ENCODE measurements around the gene PTCRA.
"Not testable (repeated sequence)": the region's sequence is repeated elsewhere in the genome, so short reads cannot be mapped to it uniquely, and the experiment has no call there.

Gene PTCRA

GRCh38 chr6:42915732-42916131, at the start of gene PTCRA:
TSS of gene PTCRA (plus strand) at chr6:42916053. CDS start at chr6:42916070, 17 bp downstream.
- no peak for DNase-seq

GRCh38 chr6:42870145-42870936, 45.5 kb upstream of the PTCRA start:
- no peak for DNase-seq

DNA sequence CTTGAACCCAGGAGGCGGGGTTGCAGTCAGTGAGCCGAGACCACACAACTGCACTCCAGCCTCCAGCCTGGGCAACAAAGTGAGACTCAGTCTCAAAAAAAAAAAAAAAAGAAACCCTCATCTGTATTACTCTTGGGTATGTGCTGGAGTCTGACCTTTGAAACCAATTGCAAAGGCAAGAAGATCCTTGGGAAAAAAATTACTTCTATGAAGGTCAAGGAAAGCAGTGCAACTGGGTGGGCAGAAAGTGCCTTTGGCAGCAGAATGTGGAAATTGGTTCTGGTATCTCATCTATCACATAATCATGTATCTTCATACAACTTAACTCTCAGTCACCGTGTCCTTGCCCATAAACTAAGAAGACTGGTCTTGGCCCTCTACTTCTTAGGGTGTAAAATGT, 44.1 kb upstream of the PTCRA start:
- DNase-seq, result no peak

- DNase-seq, result no peak
Measured at GRCh38 chr6:42873313-42873712, 42.5 kb upstream of the PTCRA start.

- DNase-seq, result no peak
Measured at GRCh38 chr6:42877695-42878094, 38.2 kb upstream of the PTCRA start.

DNA sequence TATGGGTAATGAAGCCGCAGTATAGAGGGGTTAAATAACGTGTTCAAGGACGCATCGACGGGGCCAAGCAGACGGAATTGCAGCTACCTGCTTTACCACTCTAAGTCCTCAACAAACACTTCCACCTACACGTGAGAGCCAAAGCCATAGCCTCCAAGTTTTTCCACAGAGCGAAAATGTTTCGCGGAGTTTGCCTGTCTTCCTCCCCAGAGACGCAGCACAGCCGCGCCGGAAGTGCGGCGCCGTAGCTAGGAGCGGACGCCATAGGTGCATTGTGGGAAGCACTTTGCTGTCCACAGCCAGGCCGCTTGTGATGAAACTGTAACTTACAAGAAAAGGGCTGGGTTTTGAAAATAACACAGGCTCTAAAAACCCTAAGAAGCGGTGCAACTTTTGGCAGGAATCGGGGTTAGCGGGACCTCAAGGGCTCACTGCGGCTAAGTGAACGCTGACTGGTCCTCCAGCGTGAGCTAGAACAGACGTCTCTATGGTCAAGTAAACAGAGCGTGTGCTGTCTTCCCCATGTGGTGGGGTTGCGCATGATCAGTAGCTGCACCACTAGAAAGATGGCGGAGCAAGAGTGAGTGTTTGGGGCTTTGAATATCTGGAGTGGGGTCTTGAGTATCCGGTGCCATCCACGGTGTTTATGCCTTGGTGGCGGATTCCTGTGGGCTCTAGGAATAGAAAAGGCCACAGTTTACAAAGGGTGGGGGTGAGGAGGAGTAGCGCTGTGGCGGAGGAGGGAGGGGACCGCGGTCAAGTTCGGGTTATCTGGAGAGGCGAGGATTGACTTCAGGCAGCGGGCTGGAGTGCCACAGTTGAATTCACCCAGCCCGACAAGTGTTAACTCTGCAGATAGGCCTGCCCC, 36.2 kb upstream of the PTCRA start, which contains the start of gene RPL7L1:
TSS of gene RPL7L1 (plus strand) at position 245 of the 868 bp plus-strand sequence. CDS start at position 540, 295 bp downstream.
- DNase-seq, result peak; percentile 94 to 95

DNA sequence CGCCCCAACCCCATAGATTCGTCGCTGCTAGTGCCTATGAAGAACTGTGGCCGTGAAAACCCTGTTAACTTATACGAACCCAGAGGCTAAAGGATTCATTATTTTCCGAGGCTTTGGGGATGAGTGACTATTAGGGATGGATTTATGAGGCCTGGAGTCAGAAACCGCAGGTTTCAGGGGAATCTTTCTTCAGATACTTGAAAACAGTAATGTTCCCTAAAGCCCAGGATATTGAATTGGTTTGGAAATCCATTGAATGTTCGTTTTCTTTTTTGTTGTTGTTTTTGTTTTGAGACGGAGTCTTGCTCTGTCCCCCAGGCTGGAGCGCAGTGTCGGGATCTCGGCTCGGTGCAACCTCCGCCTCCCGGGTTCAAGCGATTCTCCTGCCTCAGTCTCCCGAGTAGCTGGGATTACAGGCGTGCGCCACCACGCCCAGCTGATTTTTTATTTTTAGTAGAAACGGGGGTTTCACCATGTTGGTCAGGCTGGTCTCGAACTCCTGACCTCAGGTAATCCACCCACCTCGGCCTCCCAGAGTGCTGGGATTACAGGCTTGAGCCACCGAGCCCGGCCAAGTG, 35.5 kb upstream of the PTCRA start:
- not testable (repeated sequence) for DNase-seq

DNA sequence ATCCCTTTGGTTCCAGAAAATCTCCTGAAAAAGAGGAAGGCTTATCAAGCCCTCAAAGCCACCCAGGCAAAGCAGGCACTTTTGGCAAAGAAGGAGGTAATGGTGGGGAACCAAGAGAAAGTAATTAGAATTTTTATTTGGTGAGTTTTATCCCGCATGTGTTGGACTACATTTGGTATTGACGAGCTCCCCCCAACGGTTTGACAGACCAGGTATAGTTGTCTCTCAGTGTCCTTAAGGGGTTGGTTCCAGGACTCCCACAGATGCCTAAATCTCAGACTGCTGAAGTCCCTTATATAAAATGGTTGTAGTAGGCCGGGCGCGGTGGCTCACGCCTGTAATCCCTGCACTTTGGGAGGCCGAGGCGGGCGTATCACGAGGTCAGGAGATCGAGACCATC, 35.0 kb upstream of the PTCRA start:
- DNase-seq, result not testable (repeated sequence)

DNA sequence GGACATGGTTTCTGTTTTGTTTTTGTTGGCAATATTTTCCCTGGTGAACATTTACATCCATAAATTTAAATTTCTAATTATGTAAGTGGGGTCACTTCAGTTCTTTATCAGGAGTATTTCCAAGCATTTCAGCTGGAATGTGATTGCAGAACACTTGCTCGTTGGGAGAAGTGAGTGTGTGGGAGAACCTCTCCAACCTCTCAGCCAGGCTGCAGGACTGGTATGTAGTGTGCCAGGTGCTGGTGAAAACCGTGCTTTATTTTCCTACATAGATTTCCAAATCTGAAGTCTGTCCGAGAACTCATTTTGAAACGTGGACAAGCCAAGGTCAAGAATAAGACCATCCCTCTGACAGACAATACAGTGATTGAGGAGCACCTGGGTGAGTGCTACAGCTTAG, 30.2 kb upstream of the PTCRA start:
- no peak for DNase-seq

GRCh38 chr6:42888201-42888600, 27.7 kb upstream of the PTCRA start:
- not testable (repeated sequence) for DNase-seq

DNA sequence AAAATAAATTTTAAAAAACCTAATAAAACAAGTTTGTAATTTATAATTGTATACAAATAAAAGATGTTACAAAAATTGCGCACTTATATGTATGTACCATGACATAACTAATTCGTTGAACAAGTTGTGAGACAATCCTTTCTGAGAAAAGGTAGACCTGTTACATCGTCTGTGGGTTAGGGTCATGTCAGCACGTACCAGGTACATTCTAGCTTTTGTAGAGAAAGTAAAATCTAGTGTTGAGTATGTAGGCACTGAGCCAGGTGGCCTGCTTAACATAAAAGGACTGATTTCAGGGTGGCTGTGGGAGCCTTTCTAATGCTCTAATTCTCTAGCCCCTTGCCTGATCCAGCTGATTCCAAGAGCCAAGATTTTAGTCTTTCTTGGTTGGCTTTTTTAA, 26.0 kb upstream of the PTCRA start:
- no peak for DNase-seq

- DNase-seq, result peak; percentile 83 to 93
Measured at GRCh38 chr6:42890311-42891198, 25.3 kb upstream of the PTCRA start.

DNA sequence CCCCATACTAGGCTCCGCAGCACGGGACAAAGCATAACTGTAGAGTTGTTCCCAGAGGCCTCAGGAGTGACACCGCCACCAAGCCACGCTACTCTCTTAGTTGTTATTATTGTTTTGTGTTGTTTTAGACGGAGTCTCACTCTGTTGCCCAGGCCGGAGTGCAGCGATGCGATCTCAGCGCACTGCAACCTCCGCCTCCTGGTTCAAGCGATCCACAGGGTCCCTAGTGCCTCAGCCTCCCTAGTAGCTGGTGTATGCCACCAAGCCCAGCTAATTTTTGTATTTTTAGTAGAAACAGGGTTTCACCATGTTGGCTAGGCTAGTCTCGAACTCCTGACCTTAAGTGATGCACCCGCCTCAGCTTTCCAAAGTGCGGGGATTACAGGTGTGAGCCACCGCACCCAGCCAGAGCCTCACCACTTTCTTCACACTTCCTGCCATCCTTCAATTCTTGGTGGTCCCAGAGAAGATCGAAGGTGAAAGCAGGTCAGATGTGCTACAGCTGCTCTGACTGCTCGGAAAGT, 24.6 kb upstream of the PTCRA start:
- DNase-seq, result no peak

- DNase-seq, result not testable (repeated sequence)
Measured at GRCh38 chr6:42894041-42894828, 21.6 kb upstream of the PTCRA start.

DNA sequence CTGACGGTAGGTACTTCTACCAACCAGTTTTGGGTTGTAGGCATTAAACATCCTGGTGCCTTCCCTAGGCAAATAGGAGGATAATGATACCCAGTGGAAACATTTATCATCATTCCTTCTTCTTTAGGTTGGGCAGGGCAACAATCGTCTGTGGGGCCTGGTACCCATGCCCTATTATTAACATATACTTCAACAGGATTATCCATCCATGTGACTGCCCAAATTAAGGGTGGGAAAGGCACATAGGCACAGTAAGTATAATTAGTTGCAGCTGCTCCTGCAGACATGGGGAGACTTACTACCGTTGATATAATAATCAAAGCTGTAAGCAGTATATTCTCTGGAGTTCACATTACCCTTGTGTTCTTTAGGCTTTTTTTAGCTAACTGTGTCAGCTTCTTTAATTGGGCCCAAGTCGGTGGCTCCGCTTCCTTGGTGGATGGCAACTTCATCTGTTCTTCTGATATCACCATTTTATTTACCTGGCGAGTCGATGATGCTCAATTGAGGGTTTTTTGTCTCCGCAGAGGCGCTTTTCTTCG, 19.6 kb upstream of the PTCRA start:
- no peak for DNase-seq

DNA sequence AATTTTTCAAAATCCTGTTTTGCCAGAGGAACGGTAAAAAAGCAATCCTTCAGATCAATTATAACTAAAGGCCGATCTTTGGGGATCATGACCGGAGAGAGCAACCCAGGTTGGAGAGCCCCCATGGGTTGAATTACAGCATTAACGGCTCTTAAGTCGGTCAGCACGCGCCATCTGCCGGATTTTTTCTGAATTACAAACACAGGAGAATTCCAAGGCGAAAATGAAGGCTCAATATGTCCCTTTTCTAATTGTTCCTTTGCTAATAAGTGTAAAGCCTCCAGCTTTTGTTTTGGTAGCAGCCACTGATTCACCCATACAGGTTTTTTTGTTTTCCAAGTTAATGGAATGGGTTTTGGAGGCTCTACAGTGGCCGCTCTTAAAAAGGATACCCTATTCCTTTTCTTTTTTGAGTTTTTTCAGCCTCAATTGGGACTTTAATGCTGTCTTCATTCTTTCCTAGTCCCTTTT, 16.9 kb upstream of the PTCRA start:
- peak; percentile 57 to 68 for DNase-seq

GRCh38 chr6:42899871-42900270, 16.0 kb upstream of the PTCRA start:
- no peak for DNase-seq

GRCh38 chr6:42901538-42901957, 14.3 kb upstream of the PTCRA start:
- peak; percentile 63 to 87 for DNase-seq

- not testable (repeated sequence) for DNase-seq
Measured at GRCh38 chr6:42902429-42903263, 13.2 kb upstream of the PTCRA start.

DNA sequence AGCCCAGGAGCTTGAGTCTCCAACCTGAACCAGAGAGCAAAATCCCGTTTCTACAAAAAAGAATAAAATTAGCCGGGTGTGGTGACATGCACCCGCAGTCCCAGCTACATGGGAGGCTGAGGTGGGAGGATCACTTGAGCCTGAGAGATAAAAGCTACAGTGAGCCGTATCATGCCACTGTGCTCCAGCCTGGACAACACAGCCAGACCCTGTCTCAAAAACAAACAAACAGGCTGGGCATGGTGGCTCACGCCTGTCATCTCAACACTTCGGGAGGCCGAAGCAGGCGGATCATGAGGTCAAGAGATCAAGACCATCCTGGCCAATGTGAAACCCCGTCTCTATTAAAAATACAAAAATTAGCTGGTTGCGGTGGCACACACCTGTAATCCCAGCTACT, 11.4 kb upstream of the PTCRA start:
- no peak for DNase-seq
